Measurements from ENCODE around the gene PRKAB1.
A peak's percentile ranks its signal among the peaks of the same experiment; 100 is the strongest.

The PRKAB1 gene

DNA sequence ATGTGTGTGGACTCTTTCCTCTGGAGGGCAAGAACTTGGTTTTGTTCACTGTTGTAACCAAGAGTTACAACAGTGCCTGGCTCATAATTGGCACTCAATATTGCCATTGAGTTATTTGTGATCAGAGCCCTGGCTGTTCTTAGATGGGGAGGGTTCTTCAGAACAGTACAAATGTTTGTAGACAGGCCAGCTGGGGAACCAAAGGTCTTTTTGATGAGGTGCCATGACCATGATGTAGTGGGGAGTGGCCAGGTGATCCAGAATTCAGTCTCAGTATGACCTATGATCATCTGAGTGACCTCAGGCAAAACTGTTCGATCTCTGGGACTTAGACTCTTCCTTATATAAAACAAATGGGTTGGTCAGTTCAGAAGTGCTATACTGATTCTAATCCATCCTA, 3.3 kb upstream of the PRKAB1 start:
- no peak for DNase-seq

- no peak for DNase-seq
Measured at GRCh38 chr12:119665164-119665929, 2.6 kb upstream of the PRKAB1 start.

DNA sequence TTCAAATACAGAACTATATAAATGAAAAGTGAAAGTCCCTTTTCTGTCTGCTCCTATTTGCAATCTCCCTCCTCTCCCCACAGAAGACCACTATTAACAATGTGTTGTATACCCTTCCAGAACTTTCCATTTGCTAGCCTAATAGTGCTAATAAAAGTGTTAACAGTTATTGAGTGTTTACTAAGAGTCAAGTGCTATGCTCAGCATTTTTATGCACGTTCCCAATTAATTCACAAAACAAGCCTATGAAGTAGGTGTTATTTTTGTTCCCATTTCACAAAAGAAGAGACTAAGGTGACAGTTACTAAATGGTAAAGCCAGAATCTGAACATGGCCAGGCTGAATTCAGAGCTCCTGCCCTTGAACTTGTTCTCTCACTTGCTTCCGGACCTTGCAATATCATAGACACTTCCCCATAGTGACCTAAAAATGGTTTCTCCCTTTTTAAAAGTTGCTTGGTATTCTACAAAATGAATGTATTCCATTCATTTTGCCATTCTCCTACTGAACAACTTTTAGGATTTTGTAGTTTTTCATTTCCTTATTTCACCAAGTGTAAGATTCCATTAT, 1.6 kb upstream of the PRKAB1 start:
- no peak for DNase-seq

GRCh38 chr12:119666900-119667576, 895 bp upstream of the PRKAB1 start:
- DNase-seq: no peak

DNA sequence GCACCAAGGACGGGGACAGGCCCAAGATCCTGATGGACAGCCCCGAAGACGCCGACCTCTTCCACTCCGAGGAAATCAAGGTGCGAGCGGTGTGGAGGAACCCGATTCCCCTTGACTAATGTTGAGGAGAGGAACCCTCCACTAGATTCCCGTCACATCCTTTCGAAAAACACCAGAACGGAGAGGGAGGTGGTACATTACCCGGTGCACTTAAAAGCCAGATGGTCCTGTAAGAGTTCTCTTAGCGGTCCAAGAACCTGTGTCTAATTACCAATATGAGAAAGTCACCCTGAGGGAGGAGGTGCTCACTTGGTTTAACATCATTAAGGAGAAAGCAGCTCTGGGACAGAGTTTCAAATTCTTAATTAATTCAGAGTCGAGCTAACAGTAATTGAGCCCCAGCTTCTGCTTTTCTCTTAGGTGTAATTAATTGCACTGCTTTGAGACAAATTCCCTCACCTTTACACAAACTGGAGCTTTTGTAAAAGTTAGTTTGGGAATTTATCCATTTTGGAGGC, 450 bp downstream of the PRKAB1 start:
- peak; percentile 56 to 58 for DNase-seq

- peak; percentile 23 to 72 for DNase-seq
Measured at GRCh38 chr12:119669744-119670472, 2.0 kb downstream of the PRKAB1 start.

- DNase-seq: no peak
Measured at GRCh38 chr12:119671070-119671469, 3.1 kb downstream of the PRKAB1 start.

DNA sequence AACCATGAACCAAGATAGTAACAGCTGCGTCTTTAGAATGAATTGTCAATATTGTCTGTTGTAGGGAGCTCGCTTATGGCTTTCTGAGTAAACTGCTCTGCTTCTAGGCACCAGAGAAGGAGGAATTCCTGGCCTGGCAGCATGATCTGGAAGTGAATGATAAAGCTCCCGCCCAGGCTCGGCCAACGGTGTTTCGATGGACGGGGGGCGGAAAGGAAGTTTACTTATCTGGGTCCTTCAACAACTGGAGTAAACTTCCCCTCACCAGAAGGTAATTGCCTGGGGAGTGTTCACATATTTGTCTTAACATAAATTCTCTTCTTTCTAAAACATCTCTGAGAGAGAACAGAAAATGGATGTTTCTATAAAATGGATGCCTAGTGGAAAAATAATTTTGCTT, 4.3 kb downstream of the PRKAB1 start:
- DNase-seq: no peak

- DNase-seq: no peak
Measured at GRCh38 chr12:119673634-119674033, 5.7 kb downstream of the PRKAB1 start.

GRCh38 chr12:119674560-119674959, 6.6 kb downstream of the PRKAB1 start:
- DNase-seq: no peak

GRCh38 chr12:119676022-119676421, 8.1 kb downstream of the PRKAB1 start:
- DNase-seq: no peak

- DNase-seq: no peak
Measured at GRCh38 chr12:119676573-119676972, 8.6 kb downstream of the PRKAB1 start.

DNA sequence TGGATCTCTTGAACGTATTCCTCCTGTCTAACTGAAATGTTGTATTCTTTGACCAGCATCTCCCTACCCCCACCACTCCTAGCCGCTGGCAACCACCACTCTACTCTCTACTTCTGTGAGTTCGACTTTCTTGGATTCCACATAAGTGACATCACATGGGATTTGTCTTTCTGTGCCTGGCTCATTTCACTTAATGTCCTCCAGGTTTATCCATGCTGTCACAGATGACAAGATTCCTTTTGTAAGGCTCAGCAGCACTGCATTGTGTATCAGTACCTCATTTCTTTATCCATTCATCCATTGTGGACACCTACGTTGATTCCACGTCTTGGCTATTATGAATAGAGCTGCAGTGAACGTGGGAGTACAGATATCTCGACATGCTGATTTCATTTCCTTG, 10.5 kb downstream of the PRKAB1 start:
- DNase-seq: no peak

DNA sequence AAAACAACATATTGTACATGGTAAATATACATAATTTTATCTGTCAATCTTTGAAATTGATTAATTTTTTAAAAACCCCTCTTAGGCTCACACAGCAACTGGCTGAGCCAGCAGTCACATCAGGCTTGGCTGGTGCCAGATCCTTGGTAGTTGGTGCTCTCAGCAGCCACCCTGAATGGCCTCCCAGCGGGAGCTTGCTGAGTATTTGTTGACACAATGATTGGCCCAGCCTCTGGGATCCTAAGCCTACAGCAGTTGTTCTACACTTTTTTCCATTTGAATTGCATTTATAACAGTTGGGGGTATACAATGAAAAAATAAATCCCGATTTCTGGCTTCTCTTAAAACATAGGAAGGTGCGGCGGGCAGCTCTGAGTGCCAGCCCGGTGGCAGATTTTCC, 11.1 kb downstream of the PRKAB1 start:
- DNase-seq: no peak

- DNase-seq: no peak
Measured at GRCh38 chr12:119679490-119679889, 11.6 kb downstream of the PRKAB1 start.

DNA sequence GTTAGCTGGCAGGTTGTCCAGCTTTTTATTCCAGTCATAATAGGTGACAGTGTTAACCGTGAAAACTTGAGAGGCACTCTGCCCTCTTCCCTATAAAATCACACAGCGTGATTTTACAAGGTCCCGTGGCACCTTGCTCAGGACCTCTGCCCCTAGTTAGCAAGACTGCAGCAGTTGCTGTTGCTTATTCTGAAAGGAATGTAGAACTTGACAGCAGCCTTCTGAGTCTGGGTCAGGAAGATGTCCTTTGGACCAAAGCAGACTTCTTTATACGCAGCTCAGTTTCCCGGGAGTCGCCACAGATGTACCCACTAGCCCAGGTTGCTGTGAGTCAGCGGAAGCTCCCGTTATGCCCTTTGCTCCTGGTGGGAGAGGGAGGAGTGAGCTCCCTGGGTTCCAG, 13.2 kb downstream of the PRKAB1 start:
- no peak for DNase-seq

DNA sequence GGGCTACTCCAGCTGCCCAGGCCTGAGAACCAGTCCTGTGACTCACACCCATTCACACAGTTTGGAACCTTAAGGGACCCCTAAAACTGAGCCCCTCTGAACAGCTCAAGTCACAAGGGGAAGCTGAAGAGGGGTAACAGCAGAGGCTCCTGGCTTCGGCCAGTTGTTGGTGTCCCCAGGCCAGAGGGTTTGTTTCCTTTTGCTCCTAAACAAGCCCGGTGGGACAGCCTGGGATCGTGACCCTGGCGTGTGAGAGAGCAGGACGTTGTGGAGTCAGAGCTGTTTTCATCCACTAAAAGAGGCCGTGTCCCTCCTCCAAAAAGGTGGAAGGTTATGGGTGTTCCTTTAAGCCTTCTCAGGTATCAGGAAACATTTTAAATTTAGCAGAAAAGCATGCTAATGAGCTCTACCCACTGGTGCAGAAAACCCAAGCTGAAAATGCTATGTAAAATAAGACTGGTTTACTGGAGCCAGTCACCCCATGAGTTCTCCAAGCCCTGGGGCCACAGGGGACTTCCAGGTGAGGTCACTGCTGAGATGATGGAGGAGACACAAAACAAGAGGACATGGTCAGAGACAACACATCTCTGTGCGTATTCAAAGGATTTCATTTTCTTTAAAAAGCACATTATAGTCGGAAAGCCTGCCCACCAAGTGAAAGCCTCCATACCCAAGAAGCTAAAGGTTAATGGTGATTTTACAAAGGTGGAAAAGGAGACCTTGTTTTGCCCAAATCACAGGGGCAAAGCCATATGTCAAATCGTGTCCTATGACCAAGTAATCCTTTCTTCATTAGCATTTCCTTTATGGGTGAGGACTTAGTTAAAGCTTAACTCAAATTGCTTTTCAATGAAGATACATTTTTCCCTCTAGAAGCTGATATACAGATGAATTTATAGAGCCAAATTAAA, 14.1 kb downstream of the PRKAB1 start:
- DNase-seq: no peak

DNA sequence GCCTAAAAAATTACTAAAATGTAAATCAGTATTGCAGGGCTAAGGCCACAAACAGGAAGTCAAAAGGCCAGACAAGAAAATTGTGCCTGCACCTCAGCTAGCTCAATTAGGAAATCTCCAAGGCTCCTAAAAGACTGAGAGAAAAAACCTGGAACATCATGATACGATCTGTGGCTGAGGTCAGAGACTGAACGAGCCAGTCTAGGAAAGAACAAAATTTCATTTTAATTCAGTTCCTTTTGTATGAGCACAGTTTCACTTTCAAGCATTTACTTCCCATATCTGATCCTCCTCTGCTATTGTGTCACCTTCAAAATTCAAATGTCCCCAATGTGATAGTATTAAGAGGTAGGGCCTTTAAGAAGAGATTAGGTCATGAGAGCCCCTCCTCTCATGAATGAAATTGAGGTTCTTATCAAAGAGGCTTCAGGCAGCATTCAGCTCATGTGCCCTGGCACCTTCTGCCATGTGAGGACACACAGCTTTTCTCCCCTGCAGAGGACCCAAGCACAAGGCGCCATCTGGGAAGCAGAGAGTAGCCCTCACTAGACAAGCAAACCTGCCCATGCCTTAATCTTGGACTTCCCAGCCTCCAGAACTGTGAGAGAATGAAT, 14.8 kb downstream of the PRKAB1 start:
- DNase-seq: no peak

GRCh38 chr12:119683413-119683812, 15.5 kb downstream of the PRKAB1 start:
- no peak for DNase-seq

- no peak for DNase-seq
Measured at GRCh38 chr12:119683816-119684215, 15.9 kb downstream of the PRKAB1 start.

DNA sequence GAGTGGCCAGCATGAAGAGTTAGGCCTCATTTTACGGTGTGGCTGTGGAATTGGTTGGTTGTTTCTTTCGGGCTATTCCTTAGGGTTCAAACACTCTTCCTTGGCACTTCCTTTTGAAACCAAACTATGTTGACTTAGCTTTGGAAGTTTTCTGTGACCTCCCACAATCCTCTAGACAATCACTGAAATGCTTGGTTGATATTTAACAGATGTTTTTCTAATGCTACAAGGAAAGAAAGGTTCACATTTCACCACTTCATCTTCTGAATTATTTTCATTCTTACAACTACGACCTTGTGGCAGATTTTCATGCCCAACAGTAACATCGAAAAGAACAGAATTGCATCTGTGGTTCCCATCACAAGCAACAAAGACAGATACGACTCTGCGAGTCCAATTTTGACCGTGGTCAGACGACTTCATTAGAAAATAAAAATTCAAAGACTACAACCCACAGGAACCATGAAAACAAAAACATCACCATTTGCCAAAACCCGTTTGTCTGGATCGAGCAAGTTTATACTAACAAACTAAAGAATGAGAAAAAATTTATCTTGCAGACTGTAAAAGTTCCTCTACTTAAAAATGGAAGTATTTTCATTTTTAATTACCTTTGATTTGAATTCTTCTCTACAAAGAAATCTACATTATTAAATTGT, 16.9 kb downstream of the PRKAB1 start:
- DNase-seq: no peak
